Body of pancreas (tissue), 4 donors: Measurements from ENCODE around the gene KNDC1. TPM values are rescaled to one million over a fixed set of nuclear protein-coding genes. Genes with fewer than 3 reads are reported as not detected.

Source experiments
- ATAC-seq: fragments of 150-250 bp; one replicate; pipeline ENCODE4 v1.9.1; 2016
- DNase-seq, 4 donors: peaks; one replicate each; pipeline ENCODE4 v3.0.0-alpha.2; 2019
- H3K27ac ChIP-seq, 4 donors: fragments of 200-600 bp; sonication (generic); 1 replicate in 3 of 4; 2 replicates in 1 of 4; pipeline versions ENCODE4 v1.5.1 to v1.6.1; 2016 to 2019; ENCODE audit warnings: mild to moderate bottlenecking in 1 of 4, mixed read lengths in 1 of 4, moderate library complexity in 1 of 4
- H3K27me3 ChIP-seq, 2 donors: fragments of 200-600 bp; sonication (generic); one replicate each; pipeline ENCODE4 v1.6.0; 2016; ENCODE audit warnings: mild to moderate bottlenecking in 1 of 2
- H3K36me3 ChIP-seq, 2 donors: fragments of 200-600 bp; sonication (generic); replicated peaks in 1 of 2; 2 replicates each; pipeline ENCODE4 v1.5.1; 2016; ENCODE audit warnings: low read depth in 2 of 2; ENCODE audit not compliant: insufficient read depth in 1 of 2
- H3K4me1 ChIP-seq: fragments of 200-600 bp; sonication (generic); one replicate; pipeline ENCODE4 v1.6.0; 2016
- H3K4me3 ChIP-seq, 2 donors: fragments of 200-600 bp; sonication (generic); 1 replicate in 1 of 2; 2 replicates in 1 of 2; pipeline ENCODE4 v1.5.1; 2016 to 2019
- H3K9me3 ChIP-seq, 3 donors: fragments of 200-600 bp; sonication (generic); 1 replicate in 2 of 3; 2 replicates in 1 of 3; pipeline ENCODE4 v1.5.1; 2016
- POLR2A ChIP-seq, 3 donors: fragments of 450-650 bp; IDR thresholded peaks; one replicate each; pipeline ENCODE4 v1.6.1; 2016; ENCODE audit warnings: antibody characterized with exemption in 3 of 3, mild to moderate bottlenecking in 2 of 3
- WGBS, 2 donors: methylation state at CpG; one replicate each; pipeline ENCODE4 v1.1.5; 2017; 5-methylcytosine and 5-hydroxymethylcytosine counted together
- intact Hi-C: fragments of 100-400 bp; cut with DNase I; formaldehyde crosslinking; loops from one replicate; pipeline ENCODE4 v1.15.1; 2023
- total RNA-seq, 2 donors: library from RNA; depleted of rRNA; stranded (reverse); fragments of >200 nt; gene quantifications; one replicate each; pipeline ENCODE4 v1.1.0, GENCODE V29; 2016
- TF ChIP-seq, protein P1 (sequence below), 7 experiments: fragments of 450-650 bp in 4 of 7; fragments of 200-600 bp in 3 of 7; sonication (generic) in 3 of 7; IDR thresholded peaks; one replicate each; pipeline ENCODE4 v1.5.1; 2016 to 2019; ENCODE audit warnings: antibody characterized with exemption in 7 of 7

The KNDC1 gene
- total RNA-seq, 2 donors from 2014 or later = 0.52 to 3.3 TPM

DNA sequence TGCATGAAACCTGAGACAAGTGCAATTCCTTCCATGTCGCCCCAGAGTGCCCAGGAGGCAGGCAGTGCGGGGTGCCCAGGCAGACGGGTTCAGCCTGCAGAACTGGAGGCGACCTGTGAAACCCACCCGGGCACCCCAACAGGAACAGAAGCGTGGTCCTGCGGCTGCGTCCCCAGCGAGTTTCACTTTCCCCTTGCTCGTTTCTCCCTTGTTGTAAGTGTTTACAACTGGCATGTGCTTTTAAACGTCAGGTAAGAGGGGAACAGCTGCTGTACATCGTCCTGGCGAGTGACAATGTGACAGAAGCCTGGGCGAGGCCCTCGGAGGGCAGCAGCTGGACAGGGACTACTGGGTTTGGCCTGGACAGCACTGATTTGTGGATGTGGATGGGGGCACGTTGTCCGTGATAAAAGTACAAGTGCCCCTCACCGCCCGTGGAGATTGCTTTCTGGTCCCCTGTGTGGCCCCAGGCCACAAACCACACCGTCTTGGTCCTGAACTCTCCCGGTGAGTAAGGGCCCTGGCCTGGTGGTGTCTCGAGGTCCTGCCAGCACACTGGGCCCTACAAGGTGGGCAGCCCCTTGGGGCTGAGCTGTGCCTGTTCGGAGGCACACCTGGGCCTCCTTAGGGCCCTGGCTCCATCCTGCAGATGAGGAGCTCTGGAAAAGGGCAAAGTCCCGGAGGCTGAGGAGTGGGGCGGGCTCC is 81.6 kb downstream of the KNDC1 start:
- TF ChIP-seq POLR2A (IDR thresholded peaks at IDR 0.05) = no peak
- TF ChIP-seq, protein P1, sequence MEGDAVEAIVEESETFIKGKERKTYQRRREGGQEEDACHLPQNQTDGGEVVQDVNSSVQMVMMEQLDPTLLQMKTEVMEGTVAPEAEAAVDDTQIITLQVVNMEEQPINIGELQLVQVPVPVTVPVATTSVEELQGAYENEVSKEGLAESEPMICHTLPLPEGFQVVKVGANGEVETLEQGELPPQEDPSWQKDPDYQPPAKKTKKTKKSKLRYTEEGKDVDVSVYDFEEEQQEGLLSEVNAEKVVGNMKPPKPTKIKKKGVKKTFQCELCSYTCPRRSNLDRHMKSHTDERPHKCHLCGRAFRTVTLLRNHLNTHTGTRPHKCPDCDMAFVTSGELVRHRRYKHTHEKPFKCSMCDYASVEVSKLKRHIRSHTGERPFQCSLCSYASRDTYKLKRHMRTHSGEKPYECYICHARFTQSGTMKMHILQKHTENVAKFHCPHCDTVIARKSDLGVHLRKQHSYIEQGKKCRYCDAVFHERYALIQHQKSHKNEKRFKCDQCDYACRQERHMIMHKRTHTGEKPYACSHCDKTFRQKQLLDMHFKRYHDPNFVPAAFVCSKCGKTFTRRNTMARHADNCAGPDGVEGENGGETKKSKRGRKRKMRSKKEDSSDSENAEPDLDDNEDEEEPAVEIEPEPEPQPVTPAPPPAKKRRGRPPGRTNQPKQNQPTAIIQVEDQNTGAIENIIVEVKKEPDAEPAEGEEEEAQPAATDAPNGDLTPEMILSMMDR (IDR thresholded peaks at IDR 0.05) = no peak
- H3K27ac ChIP-seq = no peak overlapping the region
- no peaks in the 10 kb centered on the region for H3K36me3 ChIP-seq
- no peaks in the 10 kb centered on the region for H3K9me3 ChIP-seq
- 25 to 58% methylated on average over 13 to 25 of the region's 25 CpGs for WGBS, 2 donors
- intact Hi-C loops = no loop called here
- H3K4me1 ChIP-seq = peaks cover 23% of the 10 kb centered on the region
- ATAC-seq = no peak
- DNase-seq = no peak
- no peak overlapping the region for H3K4me3 ChIP-seq
- peaks cover 0 to 14% of the 10 kb centered on the region in 2 donors for H3K27me3 ChIP-seq

DNA sequence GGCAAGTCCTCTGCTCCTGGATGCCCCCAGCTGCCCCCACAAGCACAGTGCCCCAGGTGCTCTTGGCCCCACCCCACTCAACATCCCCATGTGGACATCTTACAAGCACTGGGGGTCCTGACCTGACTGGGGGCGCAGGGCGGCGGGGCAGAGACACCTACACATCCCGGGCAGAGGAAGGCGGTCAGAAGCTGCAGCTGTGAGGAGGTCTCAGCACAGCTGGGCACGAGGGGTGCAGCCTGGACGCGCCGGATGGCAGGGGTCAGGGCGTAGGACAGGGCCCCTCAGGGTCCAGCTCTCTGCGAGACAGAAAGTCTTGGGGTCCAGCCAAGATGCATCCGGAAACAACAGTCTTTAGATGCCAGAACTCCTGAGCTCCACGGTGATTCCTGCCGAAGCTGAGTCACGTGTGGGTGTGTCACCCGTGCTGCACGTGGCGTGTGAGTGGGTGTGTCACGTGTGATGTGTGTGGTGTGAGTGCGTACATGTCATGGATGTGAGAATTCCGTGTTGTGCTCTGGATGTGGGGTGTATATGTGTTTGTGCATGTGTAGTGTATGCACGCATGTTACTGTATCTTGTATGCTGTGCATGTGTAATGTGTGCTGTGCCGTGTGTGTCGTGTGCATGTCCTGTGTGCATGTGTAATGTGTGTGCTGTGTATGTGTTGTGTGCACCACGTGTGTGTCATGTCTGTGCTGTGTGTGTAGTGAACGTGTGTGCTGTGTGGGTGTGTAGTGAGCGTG is 82.8 kb downstream of the KNDC1 start:
- Histone ChIP-seq H3K9me3 (no peaks in the 10 kb centered on the region), H3K36me3 (no peaks in the 10 kb centered on the region), H3K4me3 (no peak overlapping the region), H3K27me3 (peaks cover 0 to 3% of the 10 kb centered on the region in 2 donors), H3K27ac (no peak overlapping the region), H3K4me1 (peaks cover 11% of the 10 kb centered on the region)
- ATAC-seq (no peak), DNase-seq (no peak)
- TF ChIP-seq, protein P1 (IDR thresholded peaks at IDR 0.05) = no peak
- TF ChIP-seq POLR2A (IDR thresholded peaks at IDR 0.05) = no peak
- intact Hi-C loops = no loop called here
- 59 to 71% methylated on average over 17 to 26 of the region's 27 CpGs for WGBS, 2 donors

DNA sequence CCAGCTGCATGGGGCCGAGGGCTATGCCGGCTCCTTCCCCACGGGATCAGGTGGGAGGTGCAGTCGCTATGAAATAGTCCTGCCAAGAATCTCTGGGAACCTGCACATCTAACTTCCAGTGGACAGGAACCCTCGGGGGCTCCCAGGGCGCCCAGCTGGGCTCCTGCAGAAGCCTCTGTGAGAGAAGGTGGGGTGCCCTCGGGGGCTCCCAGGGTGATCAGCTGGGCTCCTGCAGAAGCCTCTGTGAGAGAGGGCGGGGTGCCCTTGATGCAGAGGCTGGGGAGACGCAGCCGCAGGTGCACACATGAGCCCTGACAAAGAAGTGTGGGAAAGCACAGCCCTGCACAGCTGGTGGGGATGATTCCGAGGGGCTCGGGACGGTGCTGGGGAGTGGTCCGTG is 83.6 kb downstream of the KNDC1 start:
- Histone ChIP-seq H3K27me3 (no peaks in the 10 kb centered on the region), H3K27ac (no peak overlapping the region), H3K4me3 (no peak overlapping the region), H3K4me1 (peaks cover 4% of the 10 kb centered on the region), H3K9me3 (no peaks in the 10 kb centered on the region), H3K36me3 (no peaks in the 10 kb centered on the region)
- TF ChIP-seq, protein P1 (IDR thresholded peaks at IDR 0.05) = no peak
- TF ChIP-seq POLR2A (IDR thresholded peaks at IDR 0.05) = no peak
- ATAC-seq (no peak), DNase-seq (no peak)
- intact Hi-C loops = no loop called here
- WGBS, 2 donors = 61 to 63% methylated on average over 10 to 14 of the region's 14 CpGs

DNA sequence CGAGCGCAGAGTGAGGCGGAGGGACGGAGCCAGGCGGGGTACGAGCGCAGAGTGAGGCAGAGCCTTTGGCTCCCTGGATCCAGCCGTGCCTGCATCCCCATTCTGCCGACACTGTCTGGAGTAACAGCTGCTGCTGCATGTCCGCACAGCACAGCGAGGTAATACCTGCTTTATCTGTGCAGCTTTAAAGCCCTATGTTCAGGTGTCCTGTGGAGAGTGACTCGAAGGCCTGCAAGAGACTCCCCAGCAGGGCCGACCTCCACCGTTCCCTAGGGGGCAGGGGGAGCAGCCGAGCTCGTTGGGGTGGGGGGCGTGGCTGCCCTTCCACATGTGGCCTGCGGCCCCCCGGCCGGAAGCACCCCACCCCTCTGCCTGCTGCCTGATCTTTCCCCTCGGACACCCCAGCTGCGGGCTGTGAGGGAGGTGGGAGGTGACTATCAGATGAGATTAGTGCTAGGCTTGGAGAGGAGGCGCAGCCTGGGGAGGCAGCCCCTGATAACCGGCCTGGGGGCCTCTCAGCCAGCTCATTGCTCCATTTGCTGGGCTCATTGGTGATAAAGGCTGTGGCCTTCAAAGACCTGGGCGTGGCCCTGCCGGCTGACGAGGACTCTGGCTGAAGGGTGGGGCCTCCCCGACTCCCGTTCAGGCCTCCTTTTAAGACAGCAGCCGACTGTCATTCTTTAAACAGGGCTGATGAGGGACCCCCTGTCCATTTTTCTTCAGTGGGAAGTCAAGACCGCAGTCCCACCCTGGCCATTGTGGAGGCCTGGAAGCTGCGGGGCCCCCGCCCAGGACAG is 85.6 kb downstream of the KNDC1 start:
- TF ChIP-seq, protein P1 (IDR thresholded peaks at IDR 0.05) = no peak
- no peak for TF ChIP-seq POLR2A (IDR thresholded peaks at IDR 0.05)
- Histone ChIP-seq H3K9me3 (no peaks in the 10 kb centered on the region), H3K27me3 (no peaks in the 10 kb centered on the region), H3K27ac (no peak overlapping the region), H3K36me3 (no peaks in the 10 kb centered on the region), H3K4me3 (no peak overlapping the region), H3K4me1 (peaks cover 4% of the 10 kb centered on the region)
- no peak for ATAC-seq
- 48 to 67% methylated on average over 11 to 29 of the region's 33 CpGs for WGBS, 2 donors
- DNase-seq = no peak
- intact Hi-C loops = no loop called here
